HG03066 (cell line): Measurements from ENCODE around the gene CRIP1.

Experiments used
- ATAC-seq: cut with Tn5 transposase; IDR thresholded peaks from one replicate; pipeline ENCODE4 v1.9.1; 2021; ENCODE audit warnings: low read depth; ENCODE audit not compliant: unreplicated experiment

The CRIP1 gene

GRCh38 chr14:105491366-105491973 is 4.8 kb downstream of the CRIP1 start:
- ATAC-seq: no peak

GRCh38 chr14:105492031-105492970 is 5.6 kb downstream of the CRIP1 start:
- ATAC-seq: no peak

GRCh38 chr14:105492971-105493871 is 6.5 kb downstream of the CRIP1 start:
- no peak for ATAC-seq

- ATAC-seq: no peak
Observed at GRCh38 chr14:105493921-105494605, 7.4 kb downstream of the CRIP1 start.

GRCh38 chr14:105494606-105494929 is 7.9 kb downstream of the CRIP1 start:
- no peak for ATAC-seq

GRCh38 chr14:105495101-105495989 is 8.7 kb downstream of the CRIP1 start:
- ATAC-seq: no peak

GRCh38 chr14:105495990-105496830 is 9.5 kb downstream of the CRIP1 start:
- no peak for ATAC-seq

GRCh38 chr14:105496831-105497591 is 10.3 kb downstream of the CRIP1 start:
- no peak for ATAC-seq

GRCh38 chr14:105497671-105498429 is 11.2 kb downstream of the CRIP1 start:
- ATAC-seq: no peak

- no peak for ATAC-seq
Observed at GRCh38 chr14:105498430-105499255, 12.0 kb downstream of the CRIP1 start.

GRCh38 chr14:105499256-105500035 is 12.8 kb downstream of the CRIP1 start:
- no peak for ATAC-seq

- no peak for ATAC-seq
Observed at GRCh38 chr14:105500036-105500725, 13.5 kb downstream of the CRIP1 start.

GRCh38 chr14:105500726-105501101 is 14.0 kb downstream of the CRIP1 start:
- no peak for ATAC-seq

GRCh38 chr14:105501504-105502291 is 15.0 kb downstream of the CRIP1 start:
- no peak for ATAC-seq
